DND-41 (cell line): Measurements from ENCODE around the gene GSG1L.

Source experiments
- ATAC-seq: fragments of 200-7000 bp; cut with Tn5 transposase; 3 replicates; pipeline ENCODE4 v1.9.1; 2021; ENCODE audit warnings: low read depth; ENCODE audit not compliant: insufficient read depth
- DNase-seq: peaks from one replicate; pipeline ENCODE4 v3.0.0-alpha.2; 2020
- H2AFZ ChIP-seq: 2 replicates; pipeline ENCODE4 v1.6.0; 2012; ENCODE audit warnings: low read depth, low read length
- H3K27ac ChIP-seq: 2 replicates; pipeline ENCODE4 v1.5.1; 2012; ENCODE audit warnings: low read length, inconsistent platforms
- H3K27me3 ChIP-seq: fragments of 200-600 bp; sonication (generic); 2 replicates; pipeline ENCODE4 v1.6.0; 2012; ENCODE audit warnings: low read length, mild to moderate bottlenecking, inconsistent platforms; ENCODE audit not compliant: insufficient read depth, poor library complexity
- H3K36me3 ChIP-seq: 2 replicates; pipeline ENCODE4 v1.5.1; 2012; ENCODE audit warnings: low read length, inconsistent platforms; ENCODE audit not compliant: insufficient read depth
- H3K4me1 ChIP-seq: 2 replicates; pipeline ENCODE4 v1.5.1; 2012; ENCODE audit warnings: mild to moderate bottlenecking, low read length; ENCODE audit not compliant: insufficient read depth
- H3K4me2 ChIP-seq: 2 replicates; pipeline ENCODE4 v1.6.0; 2012; ENCODE audit warnings: mild to moderate bottlenecking, moderate library complexity, low read length, inconsistent platforms; ENCODE audit not compliant: insufficient read depth
- H3K4me3 ChIP-seq, 2 experiments: fragments of 200-600 bp in 1 of 2; shearing (Covaris generic) in 1 of 2; 2 replicates each; pipeline ENCODE4 v1.5.1; 2012 to 2016; ENCODE audit warnings: inconsistent platforms in 2 of 2, low read length in 2 of 2, mild to moderate bottlenecking in 2 of 2, low read depth in 1 of 2, moderate library complexity in 1 of 2
- H3K79me2 ChIP-seq: 2 replicates; pipeline ENCODE4 v1.6.0; 2012; ENCODE audit warnings: low read length, inconsistent platforms; ENCODE audit not compliant: insufficient read depth
- H3K9ac ChIP-seq: 2 replicates; pipeline ENCODE4 v1.6.0; 2012; ENCODE audit warnings: low read depth, mild to moderate bottlenecking, inconsistent platforms, low read length, moderate library complexity
- H3K9me3 ChIP-seq: 2 replicates; pipeline ENCODE4 v1.5.1; 2012; ENCODE audit warnings: low read length, moderate library complexity, mild to moderate bottlenecking, inconsistent platforms; ENCODE audit not compliant: insufficient read depth, severe bottlenecking
- H4K20me1 ChIP-seq: 2 replicates; pipeline ENCODE4 v1.6.0; 2012; ENCODE audit warnings: low read length; ENCODE audit not compliant: insufficient read depth
- CTCF ChIP-seq: IDR thresholded peaks from 2 replicates; pipeline ENCODE4 v1.5.1; 2012; ENCODE audit warnings: borderline replicate concordance, low read length, moderate library complexity, mild to moderate bottlenecking; ENCODE audit not compliant: poor library complexity, severe bottlenecking; ENCODE audit errors: extremely low read depth
- EZH2 ChIP-seq: IDR thresholded peaks from 3 replicates; pipeline ENCODE4 v1.6.1; 2012; ENCODE audit warnings: borderline replicate concordance, low read depth, mild to moderate bottlenecking, moderate library complexity, low read length, inconsistent platforms; ENCODE audit not compliant: severe bottlenecking

Gene GSG1L

GRCh38 chr16:27961296-27961620 is 102.3 kb downstream of the GSG1L start:
- H3K9ac ChIP-seq, result no peak overlapping the region
- DNase-seq (no peak), ATAC-seq (no peak)
- H3K4me2 ChIP-seq, result no peak overlapping the region
- no peaks in the 10 kb centered on the region for H3K4me1 ChIP-seq
- no peaks in the 10 kb centered on the region for H4K20me1 ChIP-seq
- peaks cover 5% of the 10 kb centered on the region for H3K9me3 ChIP-seq
- no peaks in the 10 kb centered on the region for H3K27me3 ChIP-seq
- no peaks in the 10 kb centered on the region for H3K36me3 ChIP-seq
- TF ChIP-seq CTCF (no peak), EZH2 (no peak)
- H3K79me2 ChIP-seq, result no peaks in the 10 kb centered on the region
- no peak overlapping the region for H2AFZ ChIP-seq
- H3K27ac ChIP-seq, result no peak overlapping the region
- H3K4me3 ChIP-seq, result no peak overlapping the region

GRCh38 chr16:27960619-27961295 is 102.8 kb downstream of the GSG1L start:
- peaks cover 6% of the 10 kb centered on the region for H3K9me3 ChIP-seq
- no peaks in the 10 kb centered on the region for H3K27me3 ChIP-seq
- H4K20me1 ChIP-seq, result no peaks in the 10 kb centered on the region
- TF ChIP-seq EZH2, result no peak
- no peak for TF ChIP-seq CTCF
- no peak for DNase-seq
- H3K4me3 ChIP-seq, result no peak overlapping the region
- no peaks in the 10 kb centered on the region for H3K79me2 ChIP-seq
- no peak overlapping the region for H3K4me2 ChIP-seq
- H3K4me1 ChIP-seq, result no peaks in the 10 kb centered on the region
- no peak overlapping the region for H2AFZ ChIP-seq
- H3K36me3 ChIP-seq, result no peaks in the 10 kb centered on the region
- no peak for ATAC-seq
- H3K9ac ChIP-seq, result no peak overlapping the region
- no peak overlapping the region for H3K27ac ChIP-seq

DNA sequence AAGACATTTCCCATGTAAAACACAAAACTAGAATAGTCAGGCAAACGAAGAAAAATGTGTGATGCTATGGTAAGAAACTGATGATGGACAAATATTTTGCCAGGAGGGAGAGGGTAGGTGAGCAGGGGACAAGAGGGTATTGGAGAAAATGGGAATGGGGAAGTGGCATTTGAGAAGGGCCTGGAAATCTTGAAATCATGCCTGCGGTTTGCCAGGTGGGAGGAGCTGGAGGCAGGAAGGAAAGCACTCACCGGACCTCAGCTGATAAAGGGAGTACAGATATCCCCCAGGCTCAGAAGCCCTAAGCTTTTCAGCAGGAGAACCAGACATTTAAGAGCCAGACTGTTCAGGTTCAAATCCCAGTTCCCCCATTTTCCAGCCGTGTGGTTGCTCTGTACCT is 103.6 kb downstream of the GSG1L start:
- no peak for DNase-seq

More for the DNA sequence above, 103.6 kb downstream of the GSG1L start:
- Histone ChIP-seq H3K4me2 (no peak overlapping the region), H3K9me3 (peaks cover 14% of the 10 kb centered on the region), H3K9ac (no peak overlapping the region), H3K4me1 (no peaks in the 10 kb centered on the region), H3K27me3 (no peaks in the 10 kb centered on the region), H3K27ac (no peak overlapping the region), H4K20me1 (no peaks in the 10 kb centered on the region), H3K4me3 (no peak overlapping the region), H3K79me2 (no peaks in the 10 kb centered on the region), H3K36me3 (no peaks in the 10 kb centered on the region), H2AFZ (no peak overlapping the region)
- ATAC-seq, result no peak
- TF ChIP-seq EZH2, result no peak
- no peak for TF ChIP-seq CTCF
